HUES64 (cell line): ENCODE measurements around the gene APMAP.

Source experiments
- H3K27ac ChIP-seq: 2 replicates; pipeline ENCODE4 v1.7.0; 2013; ENCODE audit warnings: low read depth, low read length, inconsistent platforms
- H3K27me3 ChIP-seq: 2 replicates; pipeline ENCODE4 v1.6.1; 2013; ENCODE audit warnings: mild to moderate bottlenecking, low read length; ENCODE audit not compliant: insufficient read depth
- H3K36me3 ChIP-seq: 2 replicates; pipeline ENCODE4 v1.6.1; 2013; ENCODE audit warnings: mild to moderate bottlenecking, low read length; ENCODE audit not compliant: insufficient read depth
- H3K4me1 ChIP-seq: 2 replicates; pipeline ENCODE4 v1.6.1; 2013; ENCODE audit warnings: mild to moderate bottlenecking, low read length, moderate library complexity; ENCODE audit not compliant: insufficient read depth
- H3K4me3 ChIP-seq: 2 replicates; pipeline ENCODE4 v1.5.1; 2013; ENCODE audit warnings: mild to moderate bottlenecking, low read length, moderate library complexity
- H3K9ac ChIP-seq: 2 replicates; pipeline ENCODE4 v1.6.1; 2013; ENCODE audit warnings: mild to moderate bottlenecking, low read depth, low read length
- H3K9me3 ChIP-seq: 2 replicates; pipeline ENCODE4 v1.6.1; 2013; ENCODE audit warnings: low read depth, low read length; ENCODE audit not compliant: insufficient read depth
- WGBS: fragments of 150-250, 120-280 bp; methylation state at CpG from one replicate; pipeline ENCODE4 v1.1.7; 2013; ENCODE audit warnings: missing lambda C conversion rate; 5-methylcytosine and 5-hydroxymethylcytosine counted together

APMAP gene

DNA sequence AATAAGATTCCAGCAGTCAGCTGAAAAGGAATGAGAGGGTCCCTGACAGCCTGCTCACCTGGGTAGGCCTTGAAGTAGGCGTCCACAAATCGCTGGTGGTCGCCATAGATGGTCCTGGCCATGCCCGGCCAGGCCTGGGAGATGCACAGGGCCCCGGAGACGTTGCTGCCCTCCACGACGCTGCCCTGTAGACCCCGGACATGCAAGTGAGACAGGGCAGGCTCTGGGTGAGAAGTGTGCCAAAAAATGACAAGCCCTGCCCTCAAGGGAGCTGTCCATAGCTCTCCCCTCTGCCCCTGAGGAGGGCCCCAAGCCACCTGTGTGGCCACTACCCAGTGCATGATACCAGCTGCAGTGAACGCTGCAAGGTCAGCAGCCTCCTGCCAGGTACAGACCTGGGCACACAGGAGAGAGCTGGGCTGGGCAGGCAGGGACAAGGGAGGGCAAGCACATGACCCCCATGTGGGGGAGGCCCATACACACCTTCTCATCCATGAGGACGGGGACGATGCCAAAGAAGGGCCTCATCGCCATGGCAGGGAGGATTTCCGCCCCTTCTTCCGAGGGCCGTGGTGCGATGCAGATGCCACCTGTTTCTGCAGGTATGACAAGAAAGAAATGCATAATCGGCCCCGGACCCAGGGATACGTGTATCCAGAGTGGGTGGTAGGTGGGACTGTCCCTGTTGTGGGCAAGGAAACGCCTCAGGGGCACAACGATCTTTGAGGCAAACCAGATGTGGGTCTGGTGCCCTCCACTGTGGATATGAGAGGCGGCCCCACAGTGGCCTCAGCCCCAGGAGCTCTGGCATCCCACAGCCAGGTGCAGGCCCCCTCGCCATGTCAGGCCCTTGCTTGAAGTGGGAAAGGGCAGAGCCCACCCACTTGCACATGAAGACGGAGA is 21.2 kb upstream of the APMAP start:
- H3K9me3 ChIP-seq = no peaks in the 10 kb centered on the region
- peaks cover 6% of the 10 kb centered on the region; the same call in 1 of the 2 replicates for H3K4me1 ChIP-seq
- 93% methylated on average over 25 of the region's 25 CpGs for WGBS
- H3K36me3 ChIP-seq = no peaks in the 10 kb centered on the region
- no peak overlapping the region for H3K9ac ChIP-seq
- no peak overlapping the region for H3K27ac ChIP-seq
- no peaks in the 10 kb centered on the region for H3K27me3 ChIP-seq
- no peak overlapping the region for H3K4me3 ChIP-seq

DNA sequence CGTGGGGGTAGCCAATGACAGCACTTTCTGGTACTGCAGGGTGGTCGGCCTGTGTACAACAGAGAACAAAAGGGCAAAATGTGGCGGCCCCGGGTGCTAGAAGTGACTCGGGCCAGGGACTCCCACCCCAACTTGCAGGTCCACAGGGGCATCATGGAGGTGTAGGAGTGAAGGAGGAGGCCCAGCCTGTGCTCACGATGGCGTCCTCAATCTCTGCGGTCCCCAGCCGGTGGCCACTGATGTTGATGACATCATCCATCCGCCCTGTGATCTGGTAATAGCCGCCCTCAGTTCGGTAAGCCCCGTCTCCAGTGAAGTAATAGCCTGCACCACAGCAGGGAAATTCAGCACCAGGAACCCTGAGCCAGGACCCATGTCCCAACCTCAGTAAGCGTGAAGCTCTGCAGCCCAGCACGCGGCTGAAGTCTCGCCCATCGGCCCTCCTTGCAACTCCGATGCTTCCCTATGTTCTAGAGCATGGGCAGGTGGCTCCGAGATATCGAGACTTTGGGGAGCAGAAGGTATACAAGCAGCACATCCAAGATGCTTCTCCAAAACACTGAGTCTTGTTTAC is 20.2 kb upstream of the APMAP start:
- H3K4me3 ChIP-seq = no peak overlapping the region
- WGBS = 94% methylated on average over 21 of the region's 21 CpGs
- no peaks in the 10 kb centered on the region for H3K36me3 ChIP-seq
- H3K27me3 ChIP-seq = no peaks in the 10 kb centered on the region
- H3K9me3 ChIP-seq = no peaks in the 10 kb centered on the region
- no peak overlapping the region for H3K27ac ChIP-seq
- H3K9ac ChIP-seq = no peak overlapping the region
- peaks cover 6% of the 10 kb centered on the region; the same call in 1 of the 2 replicates for H3K4me1 ChIP-seq

DNA sequence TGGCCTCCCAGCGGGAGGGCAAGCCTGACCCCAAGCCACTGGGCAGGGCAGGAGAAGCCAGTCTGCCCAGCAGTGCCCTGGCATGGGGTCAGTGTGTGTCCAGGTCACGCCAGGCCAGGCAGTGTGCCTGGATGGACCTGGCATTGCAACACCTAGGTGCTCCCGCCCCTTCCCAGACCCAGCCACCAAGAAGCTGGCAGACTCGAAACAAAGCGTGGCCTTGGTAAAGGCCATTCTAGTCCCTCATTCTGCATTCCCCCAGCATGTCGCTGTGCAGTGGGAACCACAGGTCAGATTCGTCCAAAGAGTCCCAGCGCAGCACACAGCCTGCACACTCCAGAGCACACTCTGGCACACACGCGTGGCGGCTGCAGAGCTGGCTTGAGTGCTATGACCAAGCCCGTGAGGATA is 19.3 kb upstream of the APMAP start:
- 96% methylated on average over 12 of the region's 12 CpGs for WGBS

DNA sequence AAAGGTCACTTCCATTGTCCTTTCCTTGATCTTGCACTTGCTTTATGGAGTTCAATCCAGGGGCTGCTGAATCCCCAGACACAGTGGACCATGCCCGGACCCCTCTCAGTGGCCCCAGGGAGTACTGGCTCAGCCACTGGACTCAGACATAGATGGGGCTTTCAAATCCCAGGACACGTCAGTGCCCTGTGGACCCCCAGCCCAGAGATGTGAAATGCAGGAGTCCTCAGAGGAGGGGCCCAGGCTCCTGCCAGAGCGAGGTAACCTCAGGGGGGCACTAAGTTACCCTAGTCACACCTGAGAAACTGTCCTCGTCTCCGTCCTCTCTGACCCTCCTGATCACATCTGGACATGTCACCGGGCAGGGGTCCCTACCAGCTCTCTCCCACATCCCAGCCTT is 18.7 kb upstream of the APMAP start:
- no peak overlapping the region for H3K27ac ChIP-seq
- no peaks in the 10 kb centered on the region for H3K9me3 ChIP-seq
- no peak overlapping the region for H3K9ac ChIP-seq
- H3K27me3 ChIP-seq = no peaks in the 10 kb centered on the region
- H3K4me3 ChIP-seq = no peak overlapping the region
- H3K36me3 ChIP-seq = no peaks in the 10 kb centered on the region
- H3K4me1 ChIP-seq = no peaks in the 10 kb centered on the region
- WGBS = 93% methylated on average over 6 of the region's 6 CpGs

More for the DNA sequence above, 19.3 kb upstream of the APMAP start:
- Histone ChIP-seq H3K4me1 (peaks cover 1% of the 10 kb centered on the region; the same call in 1 of the 2 replicates), H3K36me3 (no peaks in the 10 kb centered on the region), H3K9ac (no peak overlapping the region), H3K27me3 (no peaks in the 10 kb centered on the region), H3K4me3 (no peak overlapping the region), H3K27ac (no peak overlapping the region), H3K9me3 (no peaks in the 10 kb centered on the region)

DNA sequence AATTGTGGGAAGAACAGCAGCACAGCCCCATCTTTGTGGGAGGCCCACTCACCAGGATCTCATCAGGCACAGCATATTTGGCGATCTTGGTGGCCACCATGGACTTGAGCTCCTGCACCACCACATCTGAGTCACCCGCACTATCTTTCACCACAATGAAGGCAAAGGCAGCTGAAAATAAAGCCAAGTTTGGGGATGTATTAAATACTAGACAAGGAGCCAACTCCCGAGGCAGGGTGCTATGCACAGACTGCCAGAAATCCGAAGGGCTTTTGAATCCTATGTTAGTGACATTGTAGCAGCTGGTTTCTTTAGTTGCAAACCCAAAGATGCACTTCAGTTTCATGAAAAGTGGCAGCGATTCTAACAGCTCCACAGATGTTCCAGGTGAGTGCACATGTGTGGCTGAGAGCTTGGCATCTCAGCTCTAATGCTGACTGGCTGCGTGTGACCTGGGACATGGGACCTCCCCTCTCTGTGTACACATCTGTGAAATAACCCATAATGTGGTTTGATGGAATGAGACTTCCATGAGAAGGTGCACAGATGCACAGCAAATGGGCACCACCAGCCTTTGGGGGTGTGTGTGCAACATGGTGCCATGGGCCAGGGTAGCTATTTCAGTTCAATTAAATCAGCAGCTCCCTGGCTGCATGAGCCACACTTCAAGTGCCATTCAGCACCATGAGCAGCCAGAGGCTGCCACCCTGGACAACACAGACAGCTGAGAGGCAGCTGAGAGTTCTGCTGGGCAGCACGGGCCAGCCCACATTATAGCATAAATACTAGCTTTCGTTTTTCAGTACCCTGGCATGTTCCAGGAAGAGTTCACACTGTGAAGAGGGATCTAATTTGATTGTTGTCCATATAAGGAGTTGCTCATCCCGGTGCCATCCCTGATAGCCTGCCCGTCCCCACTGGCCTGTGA is 16.9 kb upstream of the APMAP start:
- 85% methylated on average over 10 of the region's 10 CpGs for WGBS
- no peak overlapping the region for H3K27ac ChIP-seq
- no peak overlapping the region for H3K9ac ChIP-seq
- H3K4me1 ChIP-seq = no peaks in the 10 kb centered on the region
- H3K9me3 ChIP-seq = no peaks in the 10 kb centered on the region
- H3K27me3 ChIP-seq = no peaks in the 10 kb centered on the region
- no peaks in the 10 kb centered on the region for H3K36me3 ChIP-seq
- no peak overlapping the region for H3K4me3 ChIP-seq

DNA sequence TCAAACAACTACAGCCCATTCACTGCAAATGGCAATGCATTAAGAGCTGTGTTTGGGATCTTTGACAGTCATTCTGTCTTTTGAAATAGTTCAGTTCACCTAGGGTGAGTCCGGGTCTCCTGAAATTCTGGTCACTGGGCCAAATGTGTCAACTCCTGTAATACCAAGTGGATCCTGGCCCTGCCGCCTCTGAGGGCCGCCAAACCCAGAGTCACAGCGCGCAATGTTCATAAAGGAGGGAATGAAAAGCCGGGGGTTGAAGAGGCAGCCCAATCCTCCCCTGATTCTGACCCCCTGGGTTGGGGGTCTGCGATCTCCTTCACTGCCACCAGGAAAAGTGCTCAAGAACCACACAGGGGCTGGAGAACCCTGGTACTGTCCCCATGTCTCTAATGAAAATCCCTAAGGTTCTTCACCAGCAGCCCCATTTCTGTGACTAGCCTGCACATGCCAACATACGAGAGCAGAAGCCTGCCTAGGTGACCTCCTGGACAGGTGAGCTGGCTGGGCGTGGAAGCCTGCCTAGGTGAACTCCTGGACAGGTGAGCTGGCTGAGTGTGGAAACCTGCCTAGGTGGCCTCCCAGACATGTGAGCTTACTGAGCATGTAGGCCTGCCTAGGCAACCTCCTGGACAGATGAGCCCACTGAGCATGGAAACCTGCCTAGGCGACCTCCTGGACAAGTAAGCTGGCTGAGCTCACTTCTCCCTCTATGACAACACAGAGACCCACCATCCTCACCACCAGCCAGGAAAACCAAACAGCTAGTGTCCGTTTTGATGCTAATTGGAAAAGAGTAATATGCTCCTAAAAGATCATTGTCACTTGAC is 16.1 kb upstream of the APMAP start:
- no peak overlapping the region for H3K27ac ChIP-seq

DNA sequence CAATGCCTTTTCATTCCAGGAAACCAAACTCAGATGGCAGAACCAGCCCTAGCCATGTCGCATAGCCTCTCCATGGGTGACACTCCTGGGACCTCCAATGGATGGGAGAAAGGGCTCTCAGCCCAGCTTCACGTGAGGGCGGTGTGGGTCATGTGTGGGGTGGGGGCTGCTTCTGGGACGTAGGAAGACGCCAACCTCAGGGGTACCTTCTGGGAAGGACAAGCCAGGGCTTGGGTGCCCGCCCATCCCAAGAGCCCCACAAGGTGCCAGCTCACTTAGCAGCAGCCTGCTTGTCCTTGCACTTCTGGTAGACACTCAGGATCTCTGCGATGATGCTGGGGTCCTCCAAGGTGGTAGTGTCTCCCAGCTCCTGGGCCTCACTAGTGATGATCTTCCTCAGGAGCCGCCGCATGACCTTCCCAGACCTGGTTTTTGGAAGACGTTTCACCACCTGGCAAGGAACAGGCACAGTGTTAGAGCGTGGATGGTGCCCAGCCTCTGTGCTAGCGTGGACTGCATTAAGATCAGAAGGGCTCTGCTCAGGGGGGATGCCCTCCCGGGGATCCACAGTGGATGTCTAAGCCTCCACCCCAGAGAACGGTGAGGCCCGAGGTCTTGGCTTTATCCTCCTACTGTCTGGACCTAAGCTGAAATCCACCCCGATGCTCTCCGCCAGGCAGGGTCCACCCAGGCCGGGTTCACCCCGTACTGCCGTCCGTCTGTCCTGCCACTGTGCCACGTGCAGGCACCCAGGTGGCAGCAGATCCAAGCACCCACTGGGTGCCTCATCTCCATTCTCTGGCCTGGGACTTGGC is 15.1 kb upstream of the APMAP start:
- H3K9me3 ChIP-seq = no peaks in the 10 kb centered on the region
- peaks cover under 1% of the 10 kb centered on the region; the same call in 1 of the 2 replicates for H3K27me3 ChIP-seq
- H3K9ac ChIP-seq = no peak overlapping the region
- H3K4me1 ChIP-seq = no peaks in the 10 kb centered on the region
- 95% methylated on average over 22 of the region's 22 CpGs for WGBS
- H3K4me3 ChIP-seq = no peak overlapping the region
- no peaks in the 10 kb centered on the region for H3K36me3 ChIP-seq
- no peak overlapping the region for H3K27ac ChIP-seq

More for the DNA sequence above, 16.1 kb upstream of the APMAP start:
- H3K9ac ChIP-seq = no peak overlapping the region
- 87% methylated on average over 11 of the region's 11 CpGs for WGBS
- H3K27me3 ChIP-seq = no peaks in the 10 kb centered on the region
- H3K9me3 ChIP-seq = no peaks in the 10 kb centered on the region
- H3K36me3 ChIP-seq = no peaks in the 10 kb centered on the region
- H3K4me3 ChIP-seq = no peak overlapping the region
- no peaks in the 10 kb centered on the region for H3K4me1 ChIP-seq

DNA sequence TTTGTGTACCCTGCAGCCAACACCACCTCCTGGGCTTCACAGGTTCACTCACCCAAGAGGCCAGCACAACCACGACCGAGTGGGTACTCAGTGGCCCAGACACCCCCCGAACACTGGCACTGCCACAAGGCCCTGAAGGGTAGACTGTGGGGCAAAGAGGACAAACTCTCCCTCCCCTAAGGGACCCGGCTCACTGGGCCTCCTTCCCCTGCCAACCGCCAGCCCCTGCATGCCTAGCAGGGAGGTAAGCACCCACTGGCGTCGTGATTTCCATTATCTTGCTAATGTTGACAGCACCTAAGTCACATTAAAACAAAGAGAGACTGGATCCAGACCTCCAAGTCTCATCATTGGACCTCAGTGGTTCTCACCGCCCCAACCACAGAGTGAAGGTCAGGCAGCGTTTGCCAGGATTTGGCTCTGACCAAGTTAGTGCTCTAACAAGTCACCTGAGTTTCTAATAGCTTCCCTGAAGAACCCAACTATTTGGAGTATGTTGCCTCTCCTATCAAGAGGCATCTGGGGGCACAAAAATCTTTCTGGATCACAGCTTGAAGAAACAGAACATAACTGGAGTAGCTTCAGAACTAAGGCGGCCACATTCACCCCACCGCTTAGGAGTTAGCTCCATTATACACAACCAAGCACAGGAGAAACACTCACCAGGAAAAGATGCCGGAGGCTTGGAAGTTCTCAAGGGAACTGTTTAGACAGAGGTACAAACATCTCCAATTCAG is 14.0 kb upstream of the APMAP start:
- Histone ChIP-seq H3K9me3 (no peaks in the 10 kb centered on the region), H3K9ac (no peak overlapping the region), H3K4me1 (no peaks in the 10 kb centered on the region), H3K4me3 (no peak overlapping the region), H3K36me3 (no peaks in the 10 kb centered on the region), H3K27me3 (peaks cover 3% of the 10 kb centered on the region; the same call in 1 of the 2 replicates), H3K27ac (no peak overlapping the region)
- 84% methylated on average over 12 of the region's 12 CpGs for WGBS

DNA sequence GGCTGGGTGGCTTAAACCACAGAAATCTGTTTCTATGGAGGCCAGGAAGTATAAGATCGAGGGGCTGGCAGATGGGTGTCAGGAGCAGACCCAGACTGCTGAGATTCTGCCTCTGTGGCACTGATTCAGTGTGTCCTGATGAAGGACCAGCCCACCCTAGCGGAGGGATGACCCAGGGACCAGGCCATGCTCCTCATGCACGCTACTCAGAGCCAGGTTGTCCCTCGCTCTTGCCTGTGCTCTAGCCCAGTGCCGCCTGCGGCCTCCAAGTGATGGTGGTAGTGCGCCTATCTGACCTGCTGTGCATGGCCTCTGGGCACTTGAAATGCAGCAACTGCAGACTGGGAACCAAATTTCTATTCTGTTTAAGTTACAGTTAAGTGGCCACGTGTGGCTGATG is 13.1 kb upstream of the APMAP start:
- H3K4me1 ChIP-seq = no peaks in the 10 kb centered on the region
- no peak overlapping the region for H3K9ac ChIP-seq
- no peak overlapping the region for H3K4me3 ChIP-seq
- no peaks in the 10 kb centered on the region for H3K9me3 ChIP-seq
- H3K36me3 ChIP-seq = no peaks in the 10 kb centered on the region
- H3K27ac ChIP-seq = no peak overlapping the region
- peaks cover 3% of the 10 kb centered on the region; the same call in 1 of the 2 replicates for H3K27me3 ChIP-seq
- 92% methylated on average over 8 of the region's 8 CpGs for WGBS
